Muscle layer of duodenum (tissue), 2 donors: ENCODE data around the gene C1orf146.
"Not testable (repeated sequence)": the region's sequence is repeated elsewhere in the genome, so short reads cannot be mapped to it uniquely, and the experiment has no call there.

Experiments used
- H3K27ac ChIP-seq: one replicate; pipeline ENCODE4 v1.7.0; 2013; ENCODE audit warnings: mild to moderate bottlenecking, low read length
- H3K27me3 ChIP-seq: one replicate; pipeline ENCODE4 v1.7.0; 2013; ENCODE audit warnings: low read depth, mild to moderate bottlenecking, control low read depth, low read length
- H3K36me3 ChIP-seq, 2 donors: one replicate each; pipeline ENCODE4 v1.7.0; 2013; ENCODE audit warnings: low read length in 2 of 2, control low read depth in 1 of 2, mild to moderate bottlenecking in 1 of 2; ENCODE audit not compliant: insufficient read depth in 2 of 2, control insufficient read depth in 1 of 2
- H3K4me1 ChIP-seq, 2 donors: one replicate each; pipeline ENCODE4 v1.7.0; 2013; ENCODE audit warnings: low read length in 2 of 2, mild to moderate bottlenecking in 2 of 2, control low read depth in 1 of 2, moderate library complexity in 1 of 2; ENCODE audit not compliant: insufficient read depth in 2 of 2, control insufficient read depth in 1 of 2
- H3K4me3 ChIP-seq, 2 donors: one replicate each; pipeline ENCODE4 v1.7.0; 2013; ENCODE audit warnings: low read length in 2 of 2, low read depth in 1 of 2, mild to moderate bottlenecking in 1 of 2
- H3K9me3 ChIP-seq, 2 donors: one replicate each; pipeline ENCODE4 v1.7.0; 2013; ENCODE audit warnings: low read length in 2 of 2, control low read depth in 1 of 2, mild to moderate bottlenecking in 1 of 2; ENCODE audit not compliant: control insufficient read depth in 1 of 2
- donor health status: healthy.

C1orf146 gene

GRCh38 chr1:92274939-92275338 lies 57.2 kb downstream of the C1orf146 start:
- Histone ChIP-seq H3K4me1 (no peaks in the 10 kb centered on the region), H3K9me3 (no peaks in the 10 kb centered on the region), H3K4me3 (no peak overlapping the region), H3K36me3 (peaks cover 12 to 13% of the 10 kb centered on the region in 2 donors), H3K27ac (no peak overlapping the region), H3K27me3 (no peaks in the 10 kb centered on the region)

- no peak overlapping the region for H3K27ac ChIP-seq
- H3K4me3 ChIP-seq: no peak overlapping the region
- H3K36me3 ChIP-seq: peaks cover 9 to 12% of the 10 kb centered on the region in 2 donors
- H3K27me3 ChIP-seq: no peaks in the 10 kb centered on the region
- H3K4me1 ChIP-seq: no peaks in the 10 kb centered on the region
- H3K9me3 ChIP-seq: no peaks in the 10 kb centered on the region
Observed at GRCh38 chr1:92276082-92276481, 58.4 kb downstream of the C1orf146 start.

- no peaks in the 10 kb centered on the region for H3K4me1 ChIP-seq
- H3K36me3 ChIP-seq: peaks cover 9 to 12% of the 10 kb centered on the region in 2 donors
- H3K4me3 ChIP-seq: no peak overlapping the region
- H3K27ac ChIP-seq: no peak overlapping the region
- H3K27me3 ChIP-seq: no peaks in the 10 kb centered on the region
- no peaks in the 10 kb centered on the region for H3K9me3 ChIP-seq
Observed at GRCh38 chr1:92277105-92277723, 59.5 kb downstream of the C1orf146 start.

- not testable (repeated sequence) for H3K27ac ChIP-seq, H3K36me3 ChIP-seq
Observed at GRCh38 chr1:92279781-92280180, 62.1 kb downstream of the C1orf146 start.

GRCh38 chr1:92281411-92281810 lies 63.7 kb downstream of the C1orf146 start:
- H3K9me3 ChIP-seq, H3K36me3 ChIP-seq, H3K27me3 ChIP-seq, H3K27ac ChIP-seq, H3K4me1 ChIP-seq, H3K4me3 ChIP-seq: not testable (repeated sequence)

More at GRCh38 chr1:92279781-92280180, 62.1 kb downstream of the C1orf146 start:
- not testable (repeated sequence) for H3K4me3 ChIP-seq, H3K9me3 ChIP-seq, H3K4me1 ChIP-seq, H3K27me3 ChIP-seq

- Histone ChIP-seq H3K4me1 (no peaks in the 10 kb centered on the region), H3K27me3 (no peaks in the 10 kb centered on the region), H3K9me3 (no peaks in the 10 kb centered on the region), H3K27ac (no peak overlapping the region), H3K4me3 (no peak overlapping the region), H3K36me3 (peaks cover 6 to 18% of the 10 kb centered on the region in 2 donors)
Observed at GRCh38 chr1:92291372-92291999, 73.8 kb downstream of the C1orf146 start.
